GM19023 (cell line): ENCODE data around the gene DKKL1.

ENCODE experiments used
- ATAC-seq: cut with Tn5 transposase; IDR thresholded peaks from one replicate; pipeline ENCODE4 v1.9.1; 2021; ENCODE audit warnings: mild to moderate bottlenecking, moderate library complexity; ENCODE audit not compliant: unreplicated experiment

The DKKL1 gene

DNA sequence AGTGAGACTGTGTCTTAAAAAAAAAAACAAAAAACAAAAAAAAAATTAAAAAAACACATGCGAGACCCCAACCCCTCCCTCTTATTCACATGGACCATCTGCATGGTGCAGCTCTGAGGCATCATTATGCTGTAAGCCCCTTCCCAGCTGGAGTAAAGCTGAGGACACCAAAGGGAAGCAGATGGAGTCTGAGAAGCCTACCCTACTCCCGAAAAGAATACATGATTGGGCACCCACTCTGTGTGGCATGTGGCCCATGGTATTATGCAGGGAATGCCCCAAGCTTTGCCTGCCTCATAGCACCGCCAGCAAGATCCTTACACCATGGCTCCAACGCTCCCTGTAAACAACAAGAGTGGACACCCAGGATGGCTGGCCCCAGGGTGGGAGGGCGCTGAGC lies 54.8 kb downstream of the DKKL1 start:
- no peak for ATAC-seq

GRCh38 chr19:49419173-49419572 lies 55.5 kb downstream of the DKKL1 start:
- ATAC-seq: no peak

GRCh38 chr19:49420227-49420626 lies 56.5 kb downstream of the DKKL1 start:
- no peak for ATAC-seq

GRCh38 chr19:49421039-49421877 lies 57.6 kb downstream of the DKKL1 start:
- no peak for ATAC-seq

GRCh38 chr19:49421878-49422202 lies 58.2 kb downstream of the DKKL1 start:
- no peak for ATAC-seq

DNA sequence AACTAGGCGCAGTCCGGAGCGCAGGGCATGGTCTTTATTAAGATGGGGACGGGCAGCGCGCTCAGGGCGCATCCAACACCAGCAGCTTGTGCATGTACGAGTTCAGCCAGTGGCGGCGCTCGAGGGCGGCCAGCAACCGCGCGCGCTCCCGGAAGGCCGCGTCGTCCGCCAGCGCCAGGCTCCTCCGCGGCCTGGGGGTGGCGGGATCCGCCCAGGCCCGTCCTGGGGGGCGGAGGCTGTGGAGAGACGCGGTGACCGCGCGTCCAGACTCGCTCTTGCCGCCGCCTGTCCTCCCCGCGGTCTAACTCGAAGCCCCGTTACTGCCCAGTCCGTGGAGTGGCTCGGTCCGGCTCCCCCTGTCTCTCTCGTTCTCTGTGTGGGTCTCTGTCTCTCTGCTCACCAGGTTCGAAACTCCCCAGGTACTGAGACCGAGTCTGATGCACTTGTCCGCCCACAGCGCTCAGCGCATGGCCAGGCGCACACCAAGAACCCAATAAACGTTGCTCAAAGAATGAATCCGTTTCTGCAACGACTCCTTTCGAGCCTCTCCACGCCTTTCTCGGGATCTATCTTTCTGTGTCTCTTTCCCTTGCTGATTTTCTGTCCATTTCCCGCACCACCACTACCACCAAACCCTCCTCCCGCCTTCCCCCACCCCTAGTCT lies 58.9 kb downstream of the DKKL1 start:
- no peak for ATAC-seq

DNA sequence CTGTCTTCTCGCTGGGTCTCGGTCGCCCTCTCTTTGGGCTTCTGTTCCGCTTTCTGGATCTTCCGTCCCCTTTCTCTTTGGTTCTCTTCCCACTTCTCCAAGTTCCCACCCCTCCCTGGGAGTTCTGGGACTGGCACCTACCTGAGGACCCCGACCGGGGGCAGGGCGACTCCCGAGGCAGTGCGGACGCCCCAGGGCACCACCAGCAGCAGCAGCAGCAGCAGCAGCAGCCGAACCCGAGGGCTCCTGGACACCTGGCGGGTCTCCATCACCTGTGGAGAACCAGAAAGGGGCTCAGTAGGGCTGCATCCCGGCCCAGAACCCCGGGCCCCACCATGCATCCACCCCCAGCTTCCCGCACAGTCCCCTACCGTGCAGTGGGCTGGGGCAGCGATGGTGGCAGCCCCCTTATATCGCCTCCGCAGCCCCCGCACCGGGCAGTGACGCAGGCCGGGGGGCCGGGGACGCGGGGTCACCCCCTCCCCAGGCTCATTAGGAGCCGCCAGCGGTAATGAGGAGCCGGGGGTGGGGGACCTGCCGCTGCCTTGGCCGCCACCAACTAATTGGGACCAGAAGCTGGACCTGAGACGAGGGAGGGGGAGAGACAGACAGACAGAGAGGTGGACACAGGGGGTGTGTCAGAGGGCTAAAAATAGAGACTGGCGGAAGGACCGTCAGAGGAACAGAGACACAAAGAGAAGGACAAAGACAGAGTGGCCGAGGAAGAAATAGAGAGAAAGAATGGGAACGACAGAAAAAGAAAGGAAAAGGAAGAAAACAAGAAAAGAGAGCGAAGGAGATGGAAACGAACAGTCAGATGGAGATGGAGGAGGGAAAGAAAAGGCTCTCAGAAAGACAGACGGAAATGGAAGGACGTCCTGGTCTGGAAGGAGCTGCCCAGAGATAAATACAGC lies 59.7 kb downstream of the DKKL1 start, which contains the start of gene PTH2:
TSS of gene PTH2 (minus strand) at position 371 of the 914 bp plus-strand sequence. CDS start at position 269, 102 bp downstream.
- ATAC-seq: no peak

GRCh38 chr19:49423985-49424303 lies 60.3 kb downstream of the DKKL1 start:
- ATAC-seq: no peak
